MCF 10A (cell line): Measurements from ENCODE around the gene NDC80. TPM values are rescaled to one million over a fixed set of nuclear protein-coding genes. Genes with fewer than 3 reads are reported as not detected.

Experiments
- BruUV-seq: library from RNA; stranded (reverse); fragments of 400-500 nt; replicated peaks from 2 replicates; lab custom pipeline; 2021; lab: Mats Ljungman, UMichigan
- CTCF ChIA-PET: fragments of 300-600 bp; sonication (Branson Sonifier 250); formaldehyde crosslinking; extraction: SDS; loops from one replicate; lab custom pipeline; 2021; ENCODE audit warnings: antibody characterized with exemption, inconsistent platforms; lab: Yijun Ruan, JAX
- POLR2A ChIA-PET: fragments of 300-600, 350-650 bp; sonication (Branson Sonifier 250); formaldehyde crosslinking; extraction: SDS; loops from one replicate; lab custom pipeline; 2020; ENCODE audit warnings: antibody characterized with exemption, inconsistent platforms; lab: Yijun Ruan, JAX
- DNase-seq: peaks from one replicate; pipeline ENCODE4 v3.0.0-alpha.2; 2018; ENCODE audit not compliant: unreplicated experiment
- H3K27ac Mint-ChIP-seq: one replicate; pipeline ENCODE4 v1.8.0; 2022; ENCODE audit warnings: mild to moderate bottlenecking, low read depth, mixed read lengths; ENCODE audit not compliant: unreplicated experiment
- H3K27me3 Mint-ChIP-seq: one replicate; pipeline ENCODE4 v1.8.0; 2022; ENCODE audit warnings: mixed read lengths; ENCODE audit not compliant: insufficient read depth, unreplicated experiment
- H3K36me3 Mint-ChIP-seq: one replicate; pipeline ENCODE4 v1.8.0; 2022; ENCODE audit warnings: mild to moderate bottlenecking, moderate library complexity, mixed read lengths; ENCODE audit not compliant: insufficient read depth, unreplicated experiment
- H3K4me1 Mint-ChIP-seq: one replicate; pipeline ENCODE4 v1.8.0; 2022; ENCODE audit warnings: mixed read lengths; ENCODE audit not compliant: insufficient read depth, unreplicated experiment
- H3K4me3 Mint-ChIP-seq: one replicate; pipeline ENCODE4 v1.8.0; 2022; ENCODE audit warnings: mild to moderate bottlenecking, moderate library complexity, mixed read lengths; ENCODE audit not compliant: unreplicated experiment
- H3K9me3 Mint-ChIP-seq: one replicate; pipeline ENCODE4 v1.8.0; 2022; ENCODE audit warnings: mixed read lengths; ENCODE audit not compliant: unreplicated experiment
- CTCF ChIP-seq: fragments of 200-600 bp; IDR thresholded peaks from one replicate; pipeline ENCODE4 v1.8.0; 2022; ENCODE audit warnings: antibody characterized with exemption, mild to moderate bottlenecking; ENCODE audit not compliant: unreplicated experiment
- intact Hi-C: fragments of 100-400 bp; cut with micrococcal nuclease; formaldehyde crosslinking; loops from 2 replicates; pipeline ENCODE4 v1.14.1; 2022
- total RNA-seq: library from RNA; stranded (reverse); gene quantifications from 2 replicates; pipeline ENCODE4 v1.2.3, GENCODE V29; 2022

Gene NDC80
- total RNA-seq, 1 experiment from 2014 or later = 29.6 TPM

- ChIA-PET CTCF (interaction anchor here (0.5 to 1.8 kb wide), 4 partner anchors 20 to 1723 kb away, joined by 3 to 4 read pairs (median 3); no protein-coding TSS in a partner anchor), POLR2A (interaction anchor here (0.6 to 1.6 kb wide), 2 partner anchors 101 to 190 kb away, joined by 4 read pairs; partner anchors contain the start of gene SMCHD1)
- intact Hi-C loops = no loop called here
- no peak for DNase-seq
- H3K36me3 Mint-ChIP-seq = peaks cover 24% of the 10 kb centered on the region
- no peak overlapping the region for H3K27ac Mint-ChIP-seq
- no TSS peak for BruUV-seq
- no peaks in the 10 kb centered on the region for H3K27me3 Mint-ChIP-seq
- no peaks in the 10 kb centered on the region for H3K9me3 Mint-ChIP-seq
- H3K4me3 Mint-ChIP-seq = no peak overlapping the region
- H3K4me1 Mint-ChIP-seq = no peaks in the 10 kb centered on the region
- TF ChIP-seq CTCF = no peak
Observed at GRCh38 chr18:2554696-2555095, 16.7 kb upstream of the NDC80 start.

GRCh38 chr18:2555895-2556294, 15.5 kb upstream of the NDC80 start:
- ChIA-PET CTCF (interaction anchor here (0.6 to 2.6 kb wide), 6 partner anchors 9 to 1716 kb away, joined by 3 to 23 read pairs (median 4); no protein-coding TSS in a partner anchor), POLR2A (interaction anchor here (0.6 to 1.6 kb wide), 4 partner anchors 14 to 1567 kb away, joined by 3 to 4 read pairs (median 4); partner anchors contain the start of gene SMCHD1)

DNA sequence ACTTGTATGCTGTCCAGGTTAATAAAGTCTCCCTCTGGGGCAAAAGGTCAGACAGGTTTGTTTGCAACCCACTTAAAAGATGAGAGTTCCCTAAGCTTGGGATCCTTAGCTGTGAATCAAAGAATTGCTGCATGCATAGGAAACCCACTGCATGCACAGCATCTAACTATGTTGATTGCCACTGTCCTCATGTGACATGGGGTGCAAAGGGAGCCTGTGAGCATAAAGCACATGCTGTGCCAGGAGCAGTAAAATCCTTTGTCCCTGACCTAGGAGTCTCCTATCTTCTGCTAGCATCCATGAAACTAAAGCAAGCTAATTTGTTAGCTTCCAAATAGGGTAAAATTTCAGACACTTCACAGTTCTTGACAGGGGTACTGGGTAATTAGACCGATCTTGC, 13.8 kb upstream of the NDC80 start:
- no peak for DNase-seq
- BruUV-seq = no TSS peak
- intact Hi-C loops = no loop called here
- no peaks in the 10 kb centered on the region for H3K27me3 Mint-ChIP-seq
- no peaks in the 10 kb centered on the region for H3K9me3 Mint-ChIP-seq
- peaks cover 33% of the 10 kb centered on the region for H3K36me3 Mint-ChIP-seq
- TF ChIP-seq CTCF = no peak
- ChIA-PET POLR2A (interaction anchor here (0.7 kb wide), 1 partner anchor 25 kb away, joined by 4 read pairs; no protein-coding TSS in a partner anchor), CTCF (interaction anchor here (0.7 to 2.6 kb wide), 2 partner anchors 10 to 14 kb away, joined by 3 to 23 read pairs; no protein-coding TSS in a partner anchor)
- H3K4me3 Mint-ChIP-seq = no peak overlapping the region
- H3K27ac Mint-ChIP-seq = no peak overlapping the region
- no peaks in the 10 kb centered on the region for H3K4me1 Mint-ChIP-seq

More at GRCh38 chr18:2555895-2556294, 15.5 kb upstream of the NDC80 start:
- no peak for DNase-seq
- TF ChIP-seq CTCF = no peak
- Mint-ChIP-seq H3K36me3 (peaks cover 36% of the 10 kb centered on the region), H3K27me3 (no peaks in the 10 kb centered on the region), H3K27ac (no peak overlapping the region), H3K4me1 (no peaks in the 10 kb centered on the region), H3K9me3 (no peaks in the 10 kb centered on the region), H3K4me3 (no peak overlapping the region)
- intact Hi-C loops = no loop called here
- BruUV-seq = no TSS peak

- Mint-ChIP-seq H3K27me3 (no peaks in the 10 kb centered on the region), H3K27ac (no peak overlapping the region), H3K4me1 (no peaks in the 10 kb centered on the region), H3K4me3 (no peak overlapping the region), H3K36me3 (peaks cover 28% of the 10 kb centered on the region), H3K9me3 (no peaks in the 10 kb centered on the region)
- ChIA-PET CTCF (no interaction called here), POLR2A (no interaction called here)
- no peak for DNase-seq
- no peak for TF ChIP-seq CTCF
- intact Hi-C loops = no loop called here
- no TSS peak for BruUV-seq
Observed at GRCh38 chr18:2559249-2559648, 12.1 kb upstream of the NDC80 start.
